GM23338 (cell line): ENCODE measurements around the gene HS6ST1. TPM values are rescaled to one million over a fixed set of nuclear protein-coding genes. Genes with fewer than 3 reads are reported as not detected.

ENCODE experiments used
- ATAC-seq: fragments of 200-7000 bp; cut with Tn5 transposase; 3 replicates; pipeline ENCODE4 v1.9.1; 2020
- DNase-seq: peaks from one replicate; pipeline ENCODE4 v3.0.0-alpha.2; 2015; ENCODE audit warnings: low spot score
- H2AFZ ChIP-seq: fragments of 200-600 bp; sonication (generic); 2 replicates; pipeline ENCODE4 v1.8.0; 2016; ENCODE audit warnings: antibody characterized with exemption, mild to moderate bottlenecking, moderate library complexity
- H3F3A ChIP-seq: fragments of 200-600 bp; sonication (generic); replicated peaks from 2 replicates; pipeline ENCODE4 v1.8.0; 2017; ENCODE audit warnings: antibody characterized with exemption, mixed run types, low read depth
- H3K27ac ChIP-seq: fragments of 200-600 bp; sonication (generic); 2 replicates; pipeline ENCODE4 v1.6.1; 2016; ENCODE audit warnings: low read depth
- H3K27me3 ChIP-seq: fragments of 200-600 bp; sonication (generic); 2 replicates; pipeline ENCODE4 v1.8.0; 2016; ENCODE audit warnings: mild to moderate bottlenecking, mixed run types, moderate library complexity; ENCODE audit not compliant: insufficient read depth
- H3K36me3 ChIP-seq: fragments of 200-600 bp; sonication (generic); 2 replicates; pipeline ENCODE4 v1.8.0; 2016; ENCODE audit warnings: mild to moderate bottlenecking; ENCODE audit not compliant: insufficient read depth
- H3K4me1 ChIP-seq: fragments of 200-600 bp; sonication (generic); 2 replicates; pipeline ENCODE4 v1.8.0; 2016; ENCODE audit warnings: mild to moderate bottlenecking, moderate library complexity; ENCODE audit not compliant: insufficient read depth
- H3K4me2 ChIP-seq: fragments of 200-600 bp; sonication (generic); 2 replicates; pipeline ENCODE4 v1.7.1; 2017; ENCODE audit warnings: mixed run types
- H3K4me3 ChIP-seq: fragments of 200-600 bp; sonication (generic); 2 replicates; pipeline ENCODE4 v1.6.1; 2016; ENCODE audit warnings: mixed run types
- H3K79me2 ChIP-seq: fragments of 200-600 bp; sonication (generic); replicated peaks from 2 replicates; pipeline ENCODE4 v1.8.0; 2017; ENCODE audit warnings: mild to moderate bottlenecking; ENCODE audit not compliant: insufficient read depth
- H3K9me2 ChIP-seq: fragments of 200-600 bp; sonication (generic); 2 replicates; pipeline ENCODE4 v1.8.0; 2017; ENCODE audit not compliant: insufficient read depth
- H4K20me1 ChIP-seq: fragments of 200-600 bp; sonication (generic); replicated peaks from 2 replicates; pipeline ENCODE4 v1.8.0; 2017; ENCODE audit warnings: mild to moderate bottlenecking; ENCODE audit not compliant: insufficient read depth
- H3K27ac Mint-ChIP-seq: 2 replicates; pipeline ENCODE4 v1.8.0; 2020; ENCODE audit warnings: inconsistent platforms, mild to moderate bottlenecking, moderate library complexity, mixed read lengths
- H3K27me3 Mint-ChIP-seq: 3 replicates; pipeline ENCODE4 v1.8.0; 2022; ENCODE audit warnings: low read depth, mild to moderate bottlenecking, moderate library complexity, mixed read lengths, inconsistent platforms; ENCODE audit not compliant: insufficient read depth, poor library complexity
- H3K36me3 Mint-ChIP-seq: 3 replicates; pipeline ENCODE4 v1.8.0; 2021; ENCODE audit warnings: low read depth, mild to moderate bottlenecking, inconsistent platforms, moderate library complexity, mixed read lengths
- H3K4me1 Mint-ChIP-seq: 3 replicates; pipeline ENCODE4 v1.8.0; 2020; ENCODE audit warnings: mild to moderate bottlenecking, inconsistent platforms, mixed read lengths
- H3K4me3 Mint-ChIP-seq: 3 replicates; pipeline ENCODE4 v1.8.0; 2021; ENCODE audit warnings: moderate library complexity, mild to moderate bottlenecking, inconsistent platforms, mixed read lengths
- H3K9me3 Mint-ChIP-seq: 3 replicates; pipeline ENCODE4 v1.8.0; 2020; ENCODE audit warnings: moderate library complexity, mild to moderate bottlenecking, inconsistent platforms, mixed read lengths
- CREB1 ChIP-seq: fragments of 250-450 bp; sonication (Bioruptor Pico); IDR thresholded peaks from 2 replicates; pipeline ENCODE4 v1.5.0; 2020; ENCODE audit warnings: low read depth, mild to moderate bottlenecking, moderate library complexity
- EZH2 ChIP-seq: fragments of 200-600 bp; sonication (generic); IDR thresholded peaks from one replicate; pipeline ENCODE4 v1.8.0; 2017; ENCODE audit warnings: antibody characterized with exemption, mild to moderate bottlenecking, low read depth; ENCODE audit not compliant: unreplicated experiment
- EZH2phosphoT487 ChIP-seq: fragments of 200-600 bp; sonication (generic); IDR thresholded peaks from one replicate; pipeline ENCODE4 v1.8.1; 2018; ENCODE audit warnings: antibody characterized with exemption; ENCODE audit not compliant: unreplicated experiment
- JUNB ChIP-seq: IDR thresholded peaks from one replicate; pipeline ENCODE4 v1.6.1; 2016; ENCODE audit warnings: antibody characterized with exemption; ENCODE audit not compliant: unreplicated experiment
- NANOG ChIP-seq: IDR thresholded peaks from 2 replicates; pipeline ENCODE4 v1.6.1; 2016; ENCODE audit warnings: antibody characterized with exemption, borderline replicate concordance
- POLR2AphosphoS5 ChIP-seq: IDR thresholded peaks from 2 replicates; pipeline ENCODE4 v1.6.1; 2016; ENCODE audit warnings: antibody characterized with exemption, low read depth
- ZNF114 ChIP-seq: fragments of 250-450 bp; sonication (Bioruptor Pico); IDR thresholded peaks from 2 replicates; pipeline ENCODE4 v1.5.0; 2020; ENCODE audit warnings: mild to moderate bottlenecking, moderate library complexity
- polyA plus RNA-seq: library from polyadenylated mRNA; unstranded; fragments of >200 nt; fragmentation: Nextera tagmentation; extraction: Ambion mirVana; gene quantifications from 2 replicates; pipeline ENCODE4 v1.2.1, GENCODE V29; 2016
- total RNA-seq: library from RNA; depleted of rRNA; stranded (reverse); fragments of >200 nt; shearing (Covaris generic); gene quantifications from 2 replicates; pipeline ENCODE4 v1.2.3, GENCODE V29; 2014
- TF ChIP-seq, protein P1 (sequence below), 2 experiments: fragments of 200-600 bp in 1 of 2; sonication (generic) in 1 of 2; conservative IDR thresholded peaks; 2 replicates each; pipeline versions ENCODE4 v1.5.1 to v1.6.1; 2016 to 2017; ENCODE audit warnings: antibody characterized with exemption in 2 of 2, low read depth in 2 of 2, mild to moderate bottlenecking in 2 of 2, moderate library complexity in 1 of 2

Gene HS6ST1
- total and polyA plus RNA-seq, 2 experiments from 2014 or later: 21.1 to 106 TPM

DNA sequence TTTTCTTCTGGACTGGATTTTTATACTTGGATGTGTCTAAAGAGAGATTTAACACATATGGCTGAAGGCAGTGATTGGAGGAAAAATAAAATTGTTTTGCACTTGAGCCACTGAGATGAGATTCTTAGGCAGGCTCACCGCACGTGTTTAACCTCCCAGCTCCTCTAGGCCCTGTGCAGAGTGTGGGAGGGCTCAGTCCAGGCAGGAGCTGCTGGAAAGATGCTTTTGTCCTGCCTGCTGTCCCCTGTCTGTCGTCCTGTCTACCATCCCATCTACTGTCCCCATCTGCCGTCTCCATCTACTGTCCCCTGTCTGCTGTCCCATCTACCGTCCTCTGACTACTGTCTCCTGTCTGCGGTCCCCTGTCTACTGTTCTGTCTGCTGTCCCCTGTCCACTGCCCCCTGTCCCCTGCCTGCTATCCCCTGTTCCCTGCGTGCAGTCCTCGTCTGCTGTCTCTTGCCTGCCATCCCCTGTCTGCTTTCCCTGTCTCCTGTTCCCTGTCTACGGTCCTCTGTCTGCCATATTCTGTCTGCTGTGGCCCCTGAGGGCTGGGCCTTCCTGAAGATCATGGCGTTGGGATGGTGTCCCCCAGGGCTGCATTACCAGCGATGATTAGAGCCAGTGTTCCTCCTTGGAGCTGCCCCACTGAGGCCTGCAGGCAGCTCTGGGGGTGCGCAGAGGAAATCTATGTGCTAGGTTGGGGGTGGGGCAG is 43.7 kb upstream of the HS6ST1 start:
- H3K4me1 ChIP-seq: peaks cover 24% of the 10 kb centered on the region
- peak overlapping the region; percentile 46 for H3K4me3 ChIP-seq
- H3K27me3 ChIP-seq: no peaks in the 10 kb centered on the region
- H2AFZ ChIP-seq: no peak overlapping the region
- no peaks in the 10 kb centered on the region for H3K79me2 ChIP-seq
- DNase-seq (no peak), ATAC-seq (peak; percentile 4; the same call in 1 of the 3 replicates)
- 0 out of 2 replicates have a peak, but pooled peaks cover 7% of the 10 kb centered on the region for H3F3A ChIP-seq
- Mint-ChIP-seq H3K27ac (peak overlapping the region; percentile 91), H3K4me3 (no peak overlapping the region; the same call in 2 of the 3 replicates), H3K36me3 (no peaks in the 10 kb centered on the region), H3K4me1 (peaks cover 41% of the 10 kb centered on the region), H3K9me3 (no peaks in the 10 kb centered on the region), H3K27me3 (peaks cover 11% of the 10 kb centered on the region)
- no peak for TF ChIP-seq CREB1 (CRISPR knock-in tag)
- TF ChIP-seq POLR2AphosphoS5: peak; percentile 61
- TF ChIP-seq, protein P1, sequence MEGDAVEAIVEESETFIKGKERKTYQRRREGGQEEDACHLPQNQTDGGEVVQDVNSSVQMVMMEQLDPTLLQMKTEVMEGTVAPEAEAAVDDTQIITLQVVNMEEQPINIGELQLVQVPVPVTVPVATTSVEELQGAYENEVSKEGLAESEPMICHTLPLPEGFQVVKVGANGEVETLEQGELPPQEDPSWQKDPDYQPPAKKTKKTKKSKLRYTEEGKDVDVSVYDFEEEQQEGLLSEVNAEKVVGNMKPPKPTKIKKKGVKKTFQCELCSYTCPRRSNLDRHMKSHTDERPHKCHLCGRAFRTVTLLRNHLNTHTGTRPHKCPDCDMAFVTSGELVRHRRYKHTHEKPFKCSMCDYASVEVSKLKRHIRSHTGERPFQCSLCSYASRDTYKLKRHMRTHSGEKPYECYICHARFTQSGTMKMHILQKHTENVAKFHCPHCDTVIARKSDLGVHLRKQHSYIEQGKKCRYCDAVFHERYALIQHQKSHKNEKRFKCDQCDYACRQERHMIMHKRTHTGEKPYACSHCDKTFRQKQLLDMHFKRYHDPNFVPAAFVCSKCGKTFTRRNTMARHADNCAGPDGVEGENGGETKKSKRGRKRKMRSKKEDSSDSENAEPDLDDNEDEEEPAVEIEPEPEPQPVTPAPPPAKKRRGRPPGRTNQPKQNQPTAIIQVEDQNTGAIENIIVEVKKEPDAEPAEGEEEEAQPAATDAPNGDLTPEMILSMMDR (conservative IDR thresholded peaks at IDR 0.05; ENCODE audit: low read depth in 2 of 2): no peak
- TF ChIP-seq EZH2phosphoT487: no peak
- TF ChIP-seq ZNF114 (CRISPR knock-in tag): no peak
- no peak for TF ChIP-seq JUNB
- no peaks in the 10 kb centered on the region for H3K36me3 ChIP-seq
- H4K20me1 ChIP-seq: no peaks in the 10 kb centered on the region
- peaks cover 7% of the 10 kb centered on the region; the same call in 1 of the 2 replicates for H3K9me2 ChIP-seq
- peak overlapping the region; percentile 76 for H3K4me2 ChIP-seq
- H3K27ac ChIP-seq: peak overlapping the region; percentile 100

DNA sequence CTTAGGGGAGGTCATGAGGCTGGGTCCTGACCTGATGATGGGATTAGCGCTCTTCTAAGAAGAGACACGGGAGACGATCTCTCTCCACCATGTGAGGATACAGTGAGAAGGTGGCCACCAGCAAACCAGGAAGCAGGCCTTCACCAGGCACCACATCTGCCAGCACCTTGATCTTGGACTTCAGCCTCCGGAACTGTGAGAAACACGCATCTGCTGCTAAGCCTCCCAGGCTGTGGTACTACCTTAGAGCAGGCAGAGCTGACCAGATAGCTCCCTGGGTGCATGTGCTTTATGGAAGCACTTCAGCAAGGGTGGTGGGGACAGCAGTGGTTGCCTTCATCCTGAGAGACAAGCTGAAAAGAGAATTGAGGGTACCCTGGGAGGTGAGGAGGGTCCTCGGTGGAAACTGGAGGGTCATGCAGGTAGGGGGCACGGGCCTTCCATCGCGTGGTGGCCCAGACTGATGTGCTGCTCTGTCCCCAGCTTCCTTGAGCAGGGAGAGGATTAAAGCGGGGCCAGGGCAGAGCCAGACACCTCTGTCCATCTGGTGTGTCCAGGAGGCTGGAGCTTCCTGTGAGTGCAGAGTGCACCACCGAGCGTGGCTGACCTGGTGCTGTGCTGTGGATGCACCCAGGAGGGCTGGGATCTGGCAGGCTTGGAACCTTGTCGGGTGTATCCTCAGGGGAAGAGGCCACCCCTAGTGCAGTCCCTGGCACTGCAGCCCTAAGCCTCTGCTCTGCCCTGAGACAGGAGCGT is 42.9 kb upstream of the HS6ST1 start:
- H3K4me3 Mint-ChIP-seq: no peak overlapping the region
- Histone ChIP-seq H3K27ac (peak overlapping the region; percentile 100), H2AFZ (no peak overlapping the region), H3K4me3 (no peak overlapping the region), H3K9me2 (peaks cover 7% of the 10 kb centered on the region; the same call in 1 of the 2 replicates), H3F3A (0 out of 2 replicates have a peak, but pooled peaks cover 7% of the 10 kb centered on the region), H3K27me3 (no peaks in the 10 kb centered on the region), H4K20me1 (no peaks in the 10 kb centered on the region), H3K79me2 (no peaks in the 10 kb centered on the region), H3K4me1 (peaks cover 24% of the 10 kb centered on the region), H3K4me2 (peak overlapping the region; percentile 76), H3K36me3 (no peaks in the 10 kb centered on the region)
- no peaks in the 10 kb centered on the region for H3K9me3 Mint-ChIP-seq
- H3K36me3 Mint-ChIP-seq: no peaks in the 10 kb centered on the region
- DNase-seq (no peak), ATAC-seq (no peak; the same call in 2 of the 3 replicates)
- peak overlapping the region; percentile 91; the same call in 1 of the 2 replicates for H3K27ac Mint-ChIP-seq
- H3K4me1 Mint-ChIP-seq: peaks cover 41% of the 10 kb centered on the region
- peaks cover 11% of the 10 kb centered on the region for H3K27me3 Mint-ChIP-seq
- no peak for TF ChIP-seq NANOG
- no peak for TF ChIP-seq JUNB
- no peak for TF ChIP-seq EZH2
- TF ChIP-seq, protein P1 (conservative IDR thresholded peaks at IDR 0.05; ENCODE audit: low read depth in 2 of 2): no peak
- no peak for TF ChIP-seq ZNF114 (CRISPR knock-in tag)
- TF ChIP-seq POLR2AphosphoS5: no peak
